Keratinocyte (primary cell): ENCODE measurements around the gene PNCK.
"Not testable (repeated sequence)": the region's sequence is repeated elsewhere in the genome, so short reads cannot be mapped to it uniquely, and the experiment has no call there.

Source experiments
- CTCF ChIP-seq, 3 experiments: IDR thresholded peaks in 1 of 3; conservative IDR thresholded peaks in 1 of 3; optimal IDR thresholded peaks in 1 of 3; 2 replicates in 2 of 3; 3 replicates in 1 of 3; pipeline versions ENCODE3 to v1.5.1; 2011; ENCODE audit warnings: low read length in 3 of 3, mild to moderate bottlenecking in 3 of 3, moderate library complexity in 2 of 3, control low read depth in 1 of 3, inconsistent platforms in 1 of 3; ENCODE audit not compliant: insufficient read depth in 2 of 3; ENCODE audit errors: extremely low read depth in 1 of 3
- EZH2 ChIP-seq: IDR thresholded peaks from one replicate; pipeline ENCODE4 v1.6.1; 2012; ENCODE audit warnings: inconsistent platforms, mild to moderate bottlenecking, low read length, moderate library complexity

DNA sequence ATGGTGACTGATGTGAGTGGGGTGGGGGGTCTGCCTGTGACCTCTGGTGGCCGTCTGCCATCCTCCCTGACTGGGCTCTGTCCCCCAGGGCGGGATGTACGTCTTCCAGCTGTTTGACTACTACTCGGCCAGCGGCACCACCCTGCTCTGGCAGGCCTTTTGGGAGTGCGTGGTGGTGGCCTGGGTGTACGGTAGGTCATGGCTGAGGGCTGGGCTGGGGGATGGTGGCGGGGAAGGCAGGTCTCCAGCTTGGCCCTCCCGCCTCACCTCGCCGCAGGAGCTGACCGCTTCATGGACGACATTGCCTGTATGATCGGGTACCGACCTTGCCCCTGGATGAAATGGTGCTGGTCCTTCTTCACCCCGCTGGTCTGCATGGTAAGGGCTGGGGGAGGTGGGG lies 20.6 kb upstream of the PNCK start:
- TF ChIP-seq CTCF (optimal IDR thresholded peaks at IDR 0.05 in 1 of 3, IDR thresholded peaks at IDR 0.05 in 1 of 3, conservative IDR thresholded peaks at IDR 0.05 in 1 of 3; ENCODE audit: extremely low read depth in 1 of 3, insufficient read depth in 2 of 3, low read length in 3 of 3); EZH2: not testable (repeated sequence)
